Measurements from ENCODE around the gene BAK1.
"Not testable (repeated sequence)": the region's sequence is repeated elsewhere in the genome, so short reads cannot be mapped to it uniquely, and the experiment has no call there.

The BAK1 gene

GRCh38 chr6:33552252-33552651, 27.8 kb downstream of the BAK1 start:
- no peak for DNase-seq (ENCODE audit: low read depth, low spot score)

DNA sequence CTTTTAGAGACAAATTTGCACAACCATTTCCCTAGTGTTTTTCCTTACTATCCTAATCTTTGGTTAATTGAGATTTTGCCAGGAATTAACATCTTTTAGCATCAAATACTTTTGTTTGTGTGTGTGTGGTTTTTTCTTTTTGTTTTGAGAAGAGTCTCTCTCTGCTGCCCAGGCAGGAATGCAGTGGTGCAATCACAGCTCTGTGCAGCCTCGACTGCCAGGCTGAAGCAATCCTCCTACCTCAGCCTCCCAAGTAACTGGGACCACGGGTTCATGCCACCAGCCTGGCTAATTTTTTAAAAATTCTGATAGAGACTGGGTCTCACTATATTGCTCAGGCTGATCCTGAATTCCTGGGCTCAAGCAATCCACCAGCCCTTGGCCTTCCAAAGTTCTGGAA, 28.5 kb downstream of the BAK1 start:
- DNase-seq (ENCODE audit: low read depth, low spot score): no peak

DNA sequence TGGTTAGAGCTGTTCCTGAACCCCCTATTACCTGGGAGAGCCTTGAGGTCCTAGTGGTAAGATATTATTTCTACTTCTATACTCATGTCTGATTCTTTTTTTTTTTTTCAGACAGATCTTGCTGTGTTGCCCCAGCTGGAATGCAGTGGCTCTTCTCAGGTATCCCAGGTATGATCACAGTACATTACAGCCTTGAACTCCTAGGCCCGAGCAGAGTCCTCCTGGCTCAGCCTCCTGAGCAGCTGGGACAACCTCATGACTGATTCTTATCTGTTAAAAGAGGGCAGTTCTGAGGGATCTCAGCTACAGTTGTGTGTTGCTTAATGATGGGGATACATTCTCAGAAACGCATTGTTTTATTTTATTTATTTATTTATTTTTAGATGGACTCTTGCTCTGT, 30.2 kb downstream of the BAK1 start:
- DNase-seq (ENCODE audit: low read depth, low spot score): no peak

DNA sequence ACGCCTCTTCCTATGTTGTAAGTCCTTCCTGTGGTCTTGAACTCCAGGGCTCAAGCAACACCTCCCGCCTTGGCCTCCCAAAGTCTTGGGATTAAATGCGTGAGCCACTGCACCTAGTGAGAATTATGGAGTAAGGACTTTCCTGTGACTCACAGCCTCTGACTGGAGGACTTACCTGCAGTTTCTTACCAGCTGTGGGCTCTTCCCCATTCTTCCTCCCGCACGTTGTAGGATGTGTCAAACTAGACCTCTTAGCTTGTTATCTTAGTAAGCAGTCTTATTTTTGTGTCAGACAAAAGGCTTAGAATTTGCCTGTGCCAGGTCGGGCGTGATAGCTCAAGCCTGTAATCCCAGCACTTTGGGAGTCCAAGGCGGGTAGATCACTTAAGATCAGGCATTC, 30.9 kb downstream of the BAK1 start:
- no peak for DNase-seq (ENCODE audit: low read depth, low spot score)

DNA sequence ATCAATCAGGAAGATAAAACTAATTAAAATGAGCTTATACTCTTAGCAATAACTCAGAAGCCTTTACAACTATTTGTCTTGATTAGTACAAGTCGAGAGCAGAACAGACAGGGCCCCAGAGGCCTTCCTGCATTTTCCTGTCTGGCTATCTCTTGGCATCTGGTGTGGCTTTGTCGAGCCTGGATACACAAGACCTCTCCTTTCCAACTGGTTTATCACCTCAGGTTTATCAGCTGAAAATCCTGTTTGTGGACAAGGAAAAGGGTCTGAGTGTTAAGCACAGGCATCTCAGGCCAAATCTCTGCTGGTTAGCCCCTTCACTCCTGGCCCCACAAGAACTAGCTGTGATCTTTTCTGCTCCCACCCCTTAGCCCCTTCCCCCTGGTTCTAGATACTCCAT, 32.6 kb downstream of the BAK1 start:
- no peak for DNase-seq (ENCODE audit: low read depth, low spot score)

GRCh38 chr6:33546766-33547165, 33.3 kb downstream of the BAK1 start:
- DNase-seq (ENCODE audit: low read depth, low spot score): no peak

DNA sequence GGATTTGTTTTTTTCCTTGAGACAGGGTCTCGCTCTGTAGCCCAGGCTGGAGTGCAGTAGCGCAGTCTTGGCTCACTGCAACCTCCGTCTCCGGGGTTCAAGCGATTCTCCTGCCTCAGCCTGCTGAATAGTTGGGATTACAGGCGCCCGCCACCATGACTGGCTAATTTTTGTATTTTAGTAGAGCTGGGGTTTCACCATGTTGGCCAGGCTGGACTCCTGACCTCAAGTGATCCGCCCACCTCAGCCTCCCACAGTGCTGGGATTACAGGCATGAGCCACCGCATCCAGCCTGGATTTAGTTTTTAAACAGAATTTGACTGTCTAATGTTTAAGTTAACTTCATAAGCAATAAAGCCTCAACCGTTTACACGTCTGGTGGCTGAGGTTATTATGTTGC, 34.8 kb downstream of the BAK1 start:
- not testable (repeated sequence) for DNase-seq (ENCODE audit: low read depth, low spot score)

- no peak for DNase-seq (ENCODE audit: low read depth, low spot score)
These were observed 37.0 kb downstream of the BAK1 start for GRCh38 chr6:33543116-33543515.

GRCh38 chr6:33540768-33541167, 39.3 kb downstream of the BAK1 start:
- DNase-seq (ENCODE audit: low read depth, low spot score): no peak

GRCh38 chr6:33534702-33535101, 45.4 kb downstream of the BAK1 start:
- DNase-seq (ENCODE audit: low read depth, low spot score): no peak

GRCh38 chr6:33533163-33533869, 46.8 kb downstream of the BAK1 start:
- not testable (repeated sequence) for DNase-seq (ENCODE audit: low read depth, low spot score)

GRCh38 chr6:33532431-33532830, 47.6 kb downstream of the BAK1 start:
- not testable (repeated sequence) for DNase-seq (ENCODE audit: low read depth, low spot score)

- not testable (repeated sequence) for DNase-seq (ENCODE audit: low read depth, low spot score)
These were observed 49.5 kb downstream of the BAK1 start for GRCh38 chr6:33530617-33531016.
